K562 (cell line): Measurements from ENCODE around the gene TMA7B. TPM values are rescaled to one million over a fixed set of nuclear protein-coding genes. Genes with fewer than 3 reads are reported as not detected.

ENCODE experiments used
- ATAC-seq: fragments of 200-7000 bp; cut with Tn5 transposase; 3 replicates; pipeline ENCODE4 v1.9.1; 2020; ENCODE audit warnings: moderate library complexity
- BruUV-seq: library from RNA; stranded (reverse); fragments of 400-500 nt; replicated peaks from 2 replicates; lab custom pipeline; 2021; lab: Mats Ljungman, UMichigan
- CTCF ChIA-PET: fragments of 300-600 bp; formaldehyde crosslinking; extraction: SDS; loops from one replicate; lab custom pipeline; 2021; ENCODE audit warnings: low intra/inter-chr PET ratio; lab: Yijun Ruan, JAX
- POLR2A ChIA-PET: fragments of 300-600, 350-650 bp; sonication (Branson Sonifier 250); formaldehyde crosslinking; extraction: SDS; loops from one replicate; lab custom pipeline; 2021; ENCODE audit warnings: antibody characterized with exemption, inconsistent platforms; lab: Yijun Ruan, JAX
- DNase-seq, 4 experiments: peaks; one replicate each; pipeline versions ENCODE4 v3.0.0 to v3.0.0-alpha.2; 2011 to 2018; ENCODE audit warnings: low spot score in 3 of 4, mixed read lengths in 3 of 4; ENCODE audit errors: extremely low read depth in 1 of 4
- FAIRE-seq: peaks from 2 replicates; lab custom pipeline; 2011; peaks lifted over from hg19 to GRCh38; lab: Jason Lieb, UNC
- H2AFZ ChIP-seq: 2 replicates; pipeline ENCODE4 v1.6.0; 2011; ENCODE audit warnings: low read depth, low read length, control low read depth, inconsistent platforms
- H3K27ac ChIP-seq: fragments of 200-600 bp; 3 replicates; pipeline ENCODE4 v1.8.0; 2011; ENCODE audit warnings: low read depth, mild to moderate bottlenecking, control low read depth, inconsistent platforms, low read length, moderate library complexity, mixed read lengths; ENCODE audit errors: extremely low read depth
- H3K27me3 ChIP-seq, 2 experiments: fragments of 300-600 bp in 1 of 2; 2 replicates in 1 of 2; 3 replicates in 1 of 2; pipeline versions ENCODE4 v1.6.0 to v1.8.0; 2011; ENCODE audit warnings: inconsistent platforms in 2 of 2, low read length in 2 of 2, mild to moderate bottlenecking in 1 of 2, mixed read lengths in 1 of 2, moderate library complexity in 1 of 2; ENCODE audit not compliant: control insufficient read depth in 2 of 2, insufficient read depth in 2 of 2
- H3K36me3 ChIP-seq: fragments of 300-600 bp; 3 replicates; pipeline ENCODE4 v1.8.0; 2011; ENCODE audit warnings: mild to moderate bottlenecking, low read length, inconsistent platforms; ENCODE audit not compliant: control insufficient read depth, insufficient read depth
- H3K4me1 ChIP-seq, 2 experiments: fragments of 200-600 bp in 1 of 2; replicated peaks in 1 of 2; 2 replicates in 1 of 2; 3 replicates in 1 of 2; pipeline versions ENCODE4 v1.5.1 to v1.8.0; 2011; ENCODE audit warnings: inconsistent platforms in 2 of 2, low read length in 2 of 2, mild to moderate bottlenecking in 1 of 2, mixed read lengths in 1 of 2, moderate library complexity in 1 of 2; ENCODE audit not compliant: control insufficient read depth in 2 of 2, insufficient read depth in 2 of 2
- H3K4me2 ChIP-seq: 2 replicates; pipeline ENCODE4 v1.6.1; 2011; ENCODE audit warnings: low read length, control low read depth, inconsistent platforms, mixed read lengths; ENCODE audit not compliant: insufficient read depth
- H3K4me3 ChIP-seq: fragments of 200-600 bp; sonication (generic), shearing (Covaris generic); 2 replicates; pipeline ENCODE4 v1.5.1; 2016; ENCODE audit warnings: control low read depth, inconsistent platforms
- H3K79me2 ChIP-seq: fragments of 200-600 bp; 3 replicates; pipeline ENCODE4 v1.8.0; 2011; ENCODE audit warnings: low read length, inconsistent platforms; ENCODE audit not compliant: control insufficient read depth, insufficient read depth
- H3K9ac ChIP-seq, 2 experiments: 2 replicates each; pipeline versions ENCODE4 v1.6.0 to v1.6.1; 2011; ENCODE audit warnings: low read depth in 2 of 2, low read length in 2 of 2, control low read depth in 1 of 2, inconsistent platforms in 1 of 2, mild to moderate bottlenecking in 1 of 2, mixed read lengths in 1 of 2; ENCODE audit not compliant: insufficient read depth in 1 of 2
- H3K9me1 ChIP-seq: one replicate; pipeline ENCODE4 v1.6.0; 2011; ENCODE audit warnings: inconsistent platforms, mild to moderate bottlenecking, low read length, moderate library complexity; ENCODE audit not compliant: control insufficient read depth, insufficient read depth
- H3K9me3 ChIP-seq: replicated peaks from 2 replicates; pipeline ENCODE4 v1.5.1; 2011; ENCODE audit warnings: low read depth, low read length, inconsistent platforms; ENCODE audit not compliant: control insufficient read depth, insufficient read depth
- H4K20me1 ChIP-seq: replicated peaks from 2 replicates; pipeline ENCODE4 v1.6.1; 2011; ENCODE audit warnings: low read length, inconsistent platforms, mixed read lengths; ENCODE audit not compliant: control insufficient read depth, insufficient read depth
- ELF2 ChIP-seq: fragments of 250-450 bp; sonication (Bioruptor Pico); IDR thresholded peaks from 2 replicates; pipeline ENCODE4 v1.5.0; 2021; ENCODE audit warnings: mild to moderate bottlenecking
- MNT ChIP-seq, 2 experiments: fragments of 450-650 bp; conservative IDR thresholded peaks; 2 replicates each; pipeline ENCODE4 v1.6.1; 2017; ENCODE audit warnings: mild to moderate bottlenecking in 2 of 2, moderate library complexity in 2 of 2
- NCOR1 ChIP-seq: fragments of 450-650 bp; IDR thresholded peaks from 2 replicates; pipeline ENCODE4 v1.6.1; 2016; ENCODE audit warnings: mild to moderate bottlenecking, moderate library complexity
- NFE2 ChIP-seq: IDR thresholded peaks from 2 replicates; pipeline ENCODE4 v1.6.1; 2014; ENCODE audit warnings: antibody characterized with exemption, low read depth
- ZNF384 ChIP-seq: IDR thresholded peaks from 2 replicates; pipeline ENCODE4 v1.6.1; 2012; ENCODE audit warnings: low read depth, low read length, improper control_type of control experiment
- ZNF551 ChIP-seq: fragments of 250-450 bp; sonication (Bioruptor Pico); IDR thresholded peaks from 2 replicates; pipeline ENCODE4 v1.5.0; 2021; ENCODE audit warnings: mild to moderate bottlenecking, moderate library complexity
- ZNF583 ChIP-seq: fragments of 250-450 bp; sonication (Bioruptor Pico); IDR thresholded peaks from 2 replicates; pipeline ENCODE4 v1.4.0; 2020
- WGBS: fragments of 100-300 bp; shearing (Covaris generic); methylation state at CpG from one replicate; pipeline ENCODE4 v1.1.6; 2016; ENCODE audit warnings: low coverage, mixed read lengths; ENCODE audit not compliant: insufficient coverage; ENCODE audit errors: missing lambda C conversion rate; 5-methylcytosine and 5-hydroxymethylcytosine counted together
- in situ Hi-C: fragments of 300-500 bp; cut with MboI; formaldehyde crosslinking; loops from 4 replicates; pipeline ENCODE4 v1.15.0; 2018; ENCODE audit warnings: inconsistent platforms, mixed read lengths
- intact Hi-C: fragments of 100-400 bp; cut with micrococcal nuclease; formaldehyde crosslinking; loops from 2 replicates; pipeline ENCODE4 v1.14.2; 2022
- polyA plus RNA-seq, 8 experiments: library from polyadenylated mRNA; depleted of rRNA in 4 of 8; stranded (reverse) in 5 of 8; unstranded in 3 of 8; fragments of >200 nt; fragmentation: Nextera tagmentation in 2 of 8; fragmentation: Illumina TruSeq in 1 of 8; extraction: Ambion mirVana in 2 of 8; extraction: Trizol in 1 of 8; gene quantifications; 2 replicates each; pipeline versions ENCODE4 v1.2.1 to v1.2.3, GENCODE V29; 2011 to 2014; ENCODE audit warnings: inconsistent platforms in 1 of 8, missing spikeins in 1 of 8
- total RNA-seq, 7 experiments: library from RNA; depleted of rRNA in 6 of 7; stranded (reverse); fragments of >200 nt in 6 of 7; fragmentation: Illumina TruSeq in 2 of 7; extraction: Trizol in 2 of 7; gene quantifications; 2 replicates each; pipeline versions ENCODE4 v1.2.1 to v1.2.3, GENCODE V29; 2011 to 2021; ENCODE audit warnings: low replicate concordance in 1 of 7
- TF ChIP-seq, protein P1 (sequence below): sonication (generic); formaldehyde crosslinking; IDR thresholded peaks from 2 replicates; pipeline ENCODE4 v1.8.1; 2023; ENCODE audit warnings: missing genetic modification reagents, mild to moderate bottlenecking, borderline replicate concordance

TMA7B gene
- total and polyA plus RNA-seq, 9 of the 15 experiments (the other 6 are each of a cell fraction or from before 2014, with no cell fraction given), result 5.6 to 14.2 (median 11.8) TPM

GRCh38 chr22:39926753-39927152, 33.4 kb upstream of the TMA7B start:
- no peaks in the 10 kb centered on the region for H3K36me3 ChIP-seq
- 0 out of 3 replicates have a peak, but pooled peaks have one; percentile 26 for ATAC-seq
- no peak for FAIRE-seq
- peak overlapping the region; percentile 10 to 76; a peak in 3 of 4 replicates for H3K9ac ChIP-seq
- no peaks in the 10 kb centered on the region for H3K9me1 ChIP-seq
- H2AFZ ChIP-seq, result peak overlapping the region; percentile 70
- H3K27ac ChIP-seq, result peak overlapping the region; percentile 26; the same call in 1 of the 3 replicates
- peaks cover 11 to 46% of the 10 kb centered on the region in 2 experiments; a peak in 4 of 5 replicates for H3K4me1 ChIP-seq
- WGBS, result 64% methylated on average over 4 of the region's 5 CpGs
- CTCF ChIA-PET, result no interaction called here
- no peaks in the 10 kb centered on the region; the same call in 1 of the 2 replicates for H3K9me3 ChIP-seq
- no peak for DNase-seq
- no peak overlapping the region for H3K4me3 ChIP-seq
- H3K79me2 ChIP-seq, result peaks cover 21% of the 10 kb centered on the region; the same call in 2 of the 3 replicates
- no peaks in the 10 kb centered on the region for H4K20me1 ChIP-seq
- H3K27me3 ChIP-seq, result no peaks in the 10 kb centered on the region
- TF ChIP-seq ELF2, result no peak
- TF ChIP-seq ZNF384, result no peak
- TF ChIP-seq MNT (conservative IDR thresholded peaks at IDR 0.05), result no peak
- no peak for TF ChIP-seq ZNF583
- TF ChIP-seq, protein P1, sequence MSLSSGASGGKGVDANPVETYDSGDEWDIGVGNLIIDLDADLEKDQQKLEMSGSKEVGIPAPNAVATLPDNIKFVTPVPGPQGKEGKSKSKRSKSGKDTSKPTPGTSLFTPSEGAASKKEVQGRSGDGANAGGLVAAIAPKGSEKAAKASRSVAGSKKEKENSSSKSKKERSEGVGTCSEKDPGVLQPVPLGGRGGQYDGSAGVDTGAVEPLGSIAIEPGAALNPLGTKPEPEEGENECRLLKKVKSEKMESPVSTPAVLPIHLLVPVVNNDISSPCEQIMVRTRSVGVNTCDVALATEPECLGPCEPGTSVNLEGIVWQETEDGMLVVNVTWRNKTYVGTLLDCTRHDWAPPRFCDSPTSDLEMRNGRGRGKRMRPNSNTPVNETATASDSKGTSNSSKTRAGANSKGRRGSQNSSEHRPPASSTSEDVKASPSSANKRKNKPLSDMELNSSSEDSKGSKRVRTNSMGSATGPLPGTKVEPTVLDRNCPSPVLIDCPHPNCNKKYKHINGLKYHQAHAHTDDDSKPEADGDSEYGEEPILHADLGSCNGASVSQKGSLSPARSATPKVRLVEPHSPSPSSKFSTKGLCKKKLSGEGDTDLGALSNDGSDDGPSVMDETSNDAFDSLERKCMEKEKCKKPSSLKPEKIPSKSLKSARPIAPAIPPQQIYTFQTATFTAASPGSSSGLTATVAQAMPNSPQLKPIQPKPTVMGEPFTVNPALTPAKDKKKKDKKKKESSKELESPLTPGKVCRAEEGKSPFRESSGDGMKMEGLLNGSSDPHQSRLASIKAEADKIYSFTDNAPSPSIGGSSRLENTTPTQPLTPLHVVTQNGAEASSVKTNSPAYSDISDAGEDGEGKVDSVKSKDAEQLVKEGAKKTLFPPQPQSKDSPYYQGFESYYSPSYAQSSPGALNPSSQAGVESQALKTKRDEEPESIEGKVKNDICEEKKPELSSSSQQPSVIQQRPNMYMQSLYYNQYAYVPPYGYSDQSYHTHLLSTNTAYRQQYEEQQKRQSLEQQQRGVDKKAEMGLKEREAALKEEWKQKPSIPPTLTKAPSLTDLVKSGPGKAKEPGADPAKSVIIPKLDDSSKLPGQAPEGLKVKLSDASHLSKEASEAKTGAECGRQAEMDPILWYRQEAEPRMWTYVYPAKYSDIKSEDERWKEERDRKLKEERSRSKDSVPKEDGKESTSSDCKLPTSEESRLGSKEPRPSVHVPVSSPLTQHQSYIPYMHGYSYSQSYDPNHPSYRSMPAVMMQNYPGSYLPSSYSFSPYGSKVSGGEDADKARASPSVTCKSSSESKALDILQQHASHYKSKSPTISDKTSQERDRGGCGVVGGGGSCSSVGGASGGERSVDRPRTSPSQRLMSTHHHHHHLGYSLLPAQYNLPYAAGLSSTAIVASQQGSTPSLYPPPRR (CRISPR knock-in tag), result no peak
- TF ChIP-seq NFE2, result no peak
- TF ChIP-seq ZNF551 (CRISPR knock-in tag), result no peak
- no peak for TF ChIP-seq NCOR1
- peak overlapping the region; percentile 51 for H3K4me2 ChIP-seq
- in situ Hi-C loops (no loop called here), intact Hi-C loops (loop anchor here (10.0 kb wide), 1 partner anchor 72 kb away; no protein-coding TSS in a partner anchor)
- POLR2A ChIA-PET, result interaction anchor here (0.6 to 3.0 kb wide), 4 partner anchors 10 to 117 kb away, joined by 3 to 13 read pairs (median 4); no protein-coding TSS in a partner anchor
- BruUV-seq, result no TSS peak
